Ascending aorta (tissue), 2 donors: Measurements from ENCODE around the gene CADM1. TPM values are rescaled to one million over a fixed set of nuclear protein-coding genes. Genes with fewer than 3 reads are reported as not detected.

ENCODE experiments used
- DNase-seq, 2 donors: peaks; one replicate each; pipeline ENCODE4 v3.0.0-alpha.2; 2019; ENCODE audit warnings: low spot score in 2 of 2
- H3K27ac ChIP-seq, 2 donors: fragments of 200-600 bp; sonication (generic); one replicate each; pipeline ENCODE4 v1.5.1; 2016 to 2017; ENCODE audit warnings: mild to moderate bottlenecking in 1 of 2
- H3K27me3 ChIP-seq: fragments of 200-600 bp; sonication (generic); one replicate; pipeline ENCODE4 v1.5.1; 2017
- H3K36me3 ChIP-seq, 2 donors: fragments of 200-600 bp; sonication (generic); one replicate each; pipeline ENCODE4 v1.5.1; 2016
- H3K4me1 ChIP-seq, 2 donors: fragments of 200-600 bp; sonication (generic); one replicate each; pipeline ENCODE4 v1.5.1; 2016 to 2017; ENCODE audit warnings: mild to moderate bottlenecking in 1 of 2
- H3K4me3 ChIP-seq, 2 donors: fragments of 200-600 bp; sonication (generic); one replicate each; pipeline ENCODE4 v1.5.1; 2016 to 2017; ENCODE audit warnings: mild to moderate bottlenecking in 1 of 2
- H3K9me3 ChIP-seq, 2 donors: fragments of 200-600 bp; sonication (generic); one replicate each; pipeline ENCODE4 v1.5.1; 2016
- CTCF ChIP-seq, 3 experiments: fragments of 200-600 bp in 2 of 3; fragments of 450-650 bp in 1 of 3; sonication (generic) in 2 of 3; IDR thresholded peaks; one replicate each; pipeline ENCODE4 v1.5.1; 2016 to 2019; ENCODE audit warnings: antibody characterized with exemption in 3 of 3, mild to moderate bottlenecking in 1 of 3, moderate library complexity in 1 of 3
- intact Hi-C: fragments of 100-400 bp; cut with DNase I; formaldehyde crosslinking; loops from one replicate; pipeline ENCODE4 v1.15.1; 2023
- total RNA-seq: library from RNA; depleted of rRNA; stranded (reverse); fragments of >200 nt; gene quantifications from one replicate; pipeline ENCODE4 v1.1.0, GENCODE V29; 2016

CADM1 gene
- total RNA-seq, 1 donor from 2014 or later: 2.4 TPM

- Histone ChIP-seq H3K36me3 (no peaks in the 10 kb centered on the region), H3K4me3 (no peak overlapping the region), H3K4me1 (no peaks in the 10 kb centered on the region), H3K9me3 (no peaks in the 10 kb centered on the region), H3K27me3 (no peaks in the 10 kb centered on the region), H3K27ac (no peak overlapping the region)
- no peak for DNase-seq
- TF ChIP-seq CTCF (IDR thresholded peaks at IDR 0.05): no peak
- intact Hi-C loops: no loop called here
Measured at GRCh38 chr11:115473167-115473566, 31.0 kb downstream of the CADM1 start.

- Histone ChIP-seq H3K27ac (no peak overlapping the region), H3K4me1 (no peaks in the 10 kb centered on the region), H3K4me3 (no peak overlapping the region), H3K36me3 (no peaks in the 10 kb centered on the region), H3K9me3 (no peaks in the 10 kb centered on the region), H3K27me3 (no peaks in the 10 kb centered on the region)
- DNase-seq: no peak
- no peak for TF ChIP-seq CTCF (IDR thresholded peaks at IDR 0.05)
- intact Hi-C loops: no loop called here
Measured at GRCh38 chr11:115471367-115471766, 32.8 kb downstream of the CADM1 start.

GRCh38 chr11:115470928-115471327, 33.3 kb downstream of the CADM1 start:
- H3K4me1 ChIP-seq: no peaks in the 10 kb centered on the region
- no peak for TF ChIP-seq CTCF (IDR thresholded peaks at IDR 0.05)
- no peaks in the 10 kb centered on the region for H3K9me3 ChIP-seq
- intact Hi-C loops: no loop called here
- H3K36me3 ChIP-seq: no peaks in the 10 kb centered on the region
- H3K4me3 ChIP-seq: no peak overlapping the region
- no peak overlapping the region for H3K27ac ChIP-seq
- no peaks in the 10 kb centered on the region for H3K27me3 ChIP-seq
- no peak for DNase-seq

GRCh38 chr11:115469361-115469760, 34.9 kb downstream of the CADM1 start:
- Histone ChIP-seq H3K9me3 (no peaks in the 10 kb centered on the region), H3K4me3 (no peak overlapping the region), H3K27me3 (no peaks in the 10 kb centered on the region), H3K4me1 (no peaks in the 10 kb centered on the region), H3K36me3 (no peaks in the 10 kb centered on the region), H3K27ac (no peak overlapping the region)
- TF ChIP-seq CTCF (IDR thresholded peaks at IDR 0.05): no peak
- no peak for DNase-seq
- intact Hi-C loops: no loop called here

- H3K9me3 ChIP-seq: no peaks in the 10 kb centered on the region
- H3K27ac ChIP-seq: no peak overlapping the region
- no peak for DNase-seq
- intact Hi-C loops: no loop called here
- no peaks in the 10 kb centered on the region for H3K4me1 ChIP-seq
- H3K27me3 ChIP-seq: no peaks in the 10 kb centered on the region
- no peak overlapping the region for H3K4me3 ChIP-seq
- no peaks in the 10 kb centered on the region for H3K36me3 ChIP-seq
- TF ChIP-seq CTCF (IDR thresholded peaks at IDR 0.05): no peak
Measured at GRCh38 chr11:115466122-115466521, 38.1 kb downstream of the CADM1 start.

- intact Hi-C loops: no loop called here
- no peak for TF ChIP-seq CTCF (IDR thresholded peaks at IDR 0.05)
- Histone ChIP-seq H3K4me3 (no peak overlapping the region), H3K36me3 (no peaks in the 10 kb centered on the region), H3K4me1 (no peaks in the 10 kb centered on the region), H3K27ac (no peak overlapping the region), H3K9me3 (no peaks in the 10 kb centered on the region), H3K27me3 (no peaks in the 10 kb centered on the region)
- no peak for DNase-seq
Measured at GRCh38 chr11:115464269-115464668, 39.9 kb downstream of the CADM1 start.
